ENCODE data around the gene CMPK1. TPM values are rescaled to one million over a fixed set of nuclear protein-coding genes. Genes with fewer than 3 reads are reported as not detected.

Gene CMPK1
- total and polyA plus RNA-seq, 2 of the 8 experiments (the other 6 are each of a cell fraction or from before 2014, with no cell fraction given), result 6.0 to 36.9 TPM

DNA sequence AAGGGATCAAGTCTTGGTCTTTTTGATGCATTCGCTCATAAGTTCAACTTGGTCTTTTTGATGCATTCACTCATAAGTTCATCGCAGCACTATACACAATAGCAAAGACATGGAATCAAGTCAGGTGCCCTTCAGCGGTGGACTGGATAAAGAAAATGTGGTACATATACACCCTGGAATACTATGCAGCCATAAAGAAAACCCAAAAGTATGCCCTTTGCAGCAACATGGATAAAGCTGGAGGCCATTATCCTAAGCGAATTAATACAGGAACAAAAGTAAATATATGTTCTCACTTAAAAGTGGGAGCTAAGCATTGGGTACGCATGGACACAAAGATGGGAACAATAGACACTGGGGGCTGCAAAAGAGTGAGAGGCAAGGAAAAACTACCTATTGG, 52.7 kb downstream of the CMPK1 start:
- no peak overlapping the region for H3K4me2 ChIP-seq (ENCODE audit: insufficient read depth in 1 of 2, low read depth in 2 of 2, low read length in 2 of 2)
- TF ChIP-seq ZNF274 (IDR thresholded peaks at IDR 0.05; ENCODE audit: borderline replicate concordance, extremely low read depth, low read length) (no peak), CREB1 (IDR thresholded peaks at IDR 0.05) (no peak), EGR1 (IDR thresholded peaks at IDR 0.05; ENCODE audit: borderline replicate concordance, low read depth, low read length) (no peak), CHD1 (IDR thresholded peaks at IDR 0.05; ENCODE audit: low read depth, low read length) (no peak), SP2 (IDR thresholded peaks at IDR 0.05; ENCODE audit: low read length) (no peak), TCF12 (IDR thresholded peaks at IDR 0.05; ENCODE audit: low read depth, low read length) (no peak), CEBPB (IDR thresholded peaks at IDR 0.05; ENCODE audit: low read depth, low read length) (no peak), TAF7 (optimal IDR thresholded peaks at IDR 0.05; ENCODE audit: borderline replicate concordance, low read depth, low read length) (no peak), EP300 (IDR thresholded peaks at IDR 0.05; ENCODE audit: borderline replicate concordance in 1 of 2, low read depth in 2 of 2, low read length in 2 of 2) (no peak), MAFK (IDR thresholded peaks at IDR 0.05; ENCODE audit: low read depth, low read length) (no peak), CHD2 (IDR thresholded peaks at IDR 0.05; ENCODE audit: low read length) (no peak), RXRA (IDR thresholded peaks at IDR 0.05; ENCODE audit: insufficient read depth, low read depth, low read length) (no peak), YY1 (IDR thresholded peaks at IDR 0.05; ENCODE audit: low read depth, low read length) (no peak), BCL11A (IDR thresholded peaks at IDR 0.05; ENCODE audit: low read depth in 2 of 2, low read length in 2 of 2) (no peak), GTF2F1 (IDR thresholded peaks at IDR 0.05; ENCODE audit: borderline replicate concordance, low read depth, low read length) (no peak)
- TF ChIP-seq, protein P1, sequence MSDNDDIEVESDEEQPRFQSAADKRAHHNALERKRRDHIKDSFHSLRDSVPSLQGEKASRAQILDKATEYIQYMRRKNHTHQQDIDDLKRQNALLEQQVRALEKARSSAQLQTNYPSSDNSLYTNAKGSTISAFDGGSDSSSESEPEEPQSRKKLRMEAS (IDR thresholded peaks at IDR 0.05), result no peak
- H4K20me1 ChIP-seq (replicated peaks in 1 of 2; ENCODE audit: control insufficient read depth in 1 of 2, insufficient read depth in 2 of 2, low read length in 2 of 2), result peaks cover 0 to 3% of the 10 kb centered on the region in 2 experiments
- H4K8ac ChIP-seq (ENCODE audit: extremely low read depth, insufficient read depth, low read length), result no peak overlapping the region
- H3K27ac ChIP-seq (ENCODE audit: low read depth, low read length), result no peak overlapping the region
- H2BK5ac ChIP-seq (ENCODE audit: low read depth, low read length), result no peak overlapping the region
- no peak overlapping the region for H3K14ac ChIP-seq (ENCODE audit: insufficient read length)
- H3K36me3 ChIP-seq (ENCODE audit: control insufficient read depth in 2 of 4, insufficient read depth in 4 of 4, low read length in 3 of 4), result no peaks in the 10 kb centered on the region
- H3K23ac ChIP-seq (ENCODE audit: insufficient read length), result no peak overlapping the region
- H4K5ac ChIP-seq (ENCODE audit: insufficient read length, low read depth, low read length), result no peak overlapping the region
- no peak overlapping the region for H2BK20ac ChIP-seq (ENCODE audit: low read length)
- H3K4me3 ChIP-seq (ENCODE audit: extremely low read depth in 1 of 4, insufficient read depth in 2 of 4, low read depth in 3 of 4, low read length in 4 of 4), result no peak overlapping the region
- H3K27me3 ChIP-seq (replicated peaks in 1 of 4; ENCODE audit: control insufficient read depth in 3 of 4, extremely low read depth in 1 of 4, insufficient read depth in 3 of 4, low read length in 3 of 4), result no peaks in the 10 kb centered on the region; a peak in 1 of 7 replicates
- H3K18ac ChIP-seq (ENCODE audit: extremely low read depth, low read length), result no peak overlapping the region
- FAIRE-seq, result no peak
- H3K56ac ChIP-seq (replicated peaks; ENCODE audit: insufficient read length, low read depth, low read length), result no peak overlapping the region
- H2BK12ac ChIP-seq (ENCODE audit: low read depth, low read length), result no peak overlapping the region
- DNase-seq (ENCODE audit: low read depth in 1 of 2, low spot score in 2 of 2), result no peak
- H2BK120ac ChIP-seq (replicated peaks; ENCODE audit: low read depth, low read length), result no peak overlapping the region
- H3K9ac ChIP-seq (replicated peaks in 1 of 4; ENCODE audit: extremely low read depth in 1 of 4, low read depth in 3 of 4, low read length in 3 of 4), result no peak overlapping the region
- no peak overlapping the region for H4K91ac ChIP-seq (replicated peaks; ENCODE audit: insufficient read length, low read length)
- H3K9me3 ChIP-seq (ENCODE audit: insufficient read depth in 2 of 2, low read depth in 1 of 2, low read length in 1 of 2), result no peaks in the 10 kb centered on the region
- H2AK5ac ChIP-seq (ENCODE audit: low read depth, low read length), result no peak overlapping the region
- no peak overlapping the region for H2BK15ac ChIP-seq (ENCODE audit: low read length)
- H3K79me1 ChIP-seq (ENCODE audit: low read depth, low read length), result no peaks in the 10 kb centered on the region
- ChIA-PET POLR2A (ENCODE audit: partially characterized antibody) (no interaction called here), CTCF (ENCODE audit: partially characterized antibody) (interaction anchor here (0.9 to 7.0 kb wide), 8 partner anchors 14 to 207 kb away, joined by 3 to 139 read pairs (median 5); no protein-coding TSS in a partner anchor)
- H2AFZ ChIP-seq (ENCODE audit: low read length), result no peak overlapping the region
- whole genome bisulfite sequencing, 2 experiments (ENCODE audit: extremely low coverage in 1 of 2, insufficient coverage in 1 of 2, insufficient read length in 1 of 2, insufficient replicate concordance in 2 of 2, low coverage in 1 of 2, low lambda C conversion rate in 2 of 2, missing lambda C conversion rate in 1 of 2), result 87% methylated on average over 5 of the region's 5 CpGs; no CpG with 5 or more reads in 1 of the 2 experiments
- H3K4me1 ChIP-seq (replicated peaks in 1 of 4; ENCODE audit: control insufficient read depth in 3 of 4, insufficient read depth in 4 of 4, low read length in 3 of 4), result no peaks in the 10 kb centered on the region
- no peak overlapping the region for H3K4ac ChIP-seq (replicated peaks; ENCODE audit: insufficient read length, low read depth, low read length)
- H3K79me2 ChIP-seq (ENCODE audit: control insufficient read depth in 1 of 2, insufficient read depth in 2 of 2, low read length in 2 of 2), result no peaks in the 10 kb centered on the region
- H3K23me2 ChIP-seq (ENCODE audit: low read depth, low read length), result no peaks in the 10 kb centered on the region
